ENCODE results near the gene MUC4. TPM values are rescaled to one million over a fixed set of nuclear protein-coding genes. Genes with fewer than 3 reads are reported as not detected.
A peak's percentile ranks its signal among the peaks of the same experiment; 100 is the strongest.

The MUC4 gene
- total RNA-seq, 1 experiment from 2014 or later: 0.03 TPM

- TF ChIP-seq POLR2AphosphoS5 (IDR thresholded peaks at IDR 0.05; ENCODE audit: low read depth, low read length): no peak
- TF ChIP-seq, protein P1, sequence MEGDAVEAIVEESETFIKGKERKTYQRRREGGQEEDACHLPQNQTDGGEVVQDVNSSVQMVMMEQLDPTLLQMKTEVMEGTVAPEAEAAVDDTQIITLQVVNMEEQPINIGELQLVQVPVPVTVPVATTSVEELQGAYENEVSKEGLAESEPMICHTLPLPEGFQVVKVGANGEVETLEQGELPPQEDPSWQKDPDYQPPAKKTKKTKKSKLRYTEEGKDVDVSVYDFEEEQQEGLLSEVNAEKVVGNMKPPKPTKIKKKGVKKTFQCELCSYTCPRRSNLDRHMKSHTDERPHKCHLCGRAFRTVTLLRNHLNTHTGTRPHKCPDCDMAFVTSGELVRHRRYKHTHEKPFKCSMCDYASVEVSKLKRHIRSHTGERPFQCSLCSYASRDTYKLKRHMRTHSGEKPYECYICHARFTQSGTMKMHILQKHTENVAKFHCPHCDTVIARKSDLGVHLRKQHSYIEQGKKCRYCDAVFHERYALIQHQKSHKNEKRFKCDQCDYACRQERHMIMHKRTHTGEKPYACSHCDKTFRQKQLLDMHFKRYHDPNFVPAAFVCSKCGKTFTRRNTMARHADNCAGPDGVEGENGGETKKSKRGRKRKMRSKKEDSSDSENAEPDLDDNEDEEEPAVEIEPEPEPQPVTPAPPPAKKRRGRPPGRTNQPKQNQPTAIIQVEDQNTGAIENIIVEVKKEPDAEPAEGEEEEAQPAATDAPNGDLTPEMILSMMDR (IDR thresholded peaks at IDR 0.05): no peak
- no peak for TF ChIP-seq SIN3A (IDR thresholded peaks at IDR 0.05; ENCODE audit: borderline replicate concordance, insufficient read depth, low read depth, low read length)
- no peak for TF ChIP-seq REST (IDR thresholded peaks at IDR 0.05; ENCODE audit: insufficient read depth in 1 of 2, low read depth in 2 of 2, low read length in 1 of 2)
- TF ChIP-seq TCF7L2 (IDR thresholded peaks at IDR 0.05; ENCODE audit: low read depth, low read length): no peak
- no peaks in the 10 kb centered on the region for H3K9me3 ChIP-seq (ENCODE audit: control insufficient read depth, insufficient read depth, low read depth, low read length)
- in situ Hi-C loops (cut with HindIII; ENCODE audit: low pct_unique_long_range_greater_than_20kb, low sequenced_read_pairs): no loop called here
- H3K4me1 ChIP-seq (ENCODE audit: control insufficient read depth, insufficient read depth, low read length): no peaks in the 10 kb centered on the region
- POLR2A ChIA-PET: no interaction called here
- DNase-seq (ENCODE audit: low read depth, low spot score): no peak
- no peak overlapping the region for H3K4me3 ChIP-seq (ENCODE audit: low read depth in 2 of 2, low read length in 2 of 2)
- H3K27ac ChIP-seq (ENCODE audit: low read length): no peak overlapping the region
- CTCF ChIA-PET: no interaction called here
- intact Hi-C loops (cut with micrococcal nuclease; ENCODE audit: unreplicated experiment): no loop called here
- no peaks in the 10 kb centered on the region for H3K27me3 ChIP-seq (ENCODE audit: control insufficient read depth, insufficient read depth, low read length)
- TSS peak; percentile 45 for BruUV-seq (replicated peaks)
- H3K36me3 ChIP-seq (ENCODE audit: control insufficient read depth, insufficient read depth, low read length): no peaks in the 10 kb centered on the region
- no peak for ATAC-seq
Measured at GRCh38 chr3:195698647-195699387, 112.9 kb downstream of the MUC4 start.

- no peaks in the 10 kb centered on the region for H3K27me3 ChIP-seq (ENCODE audit: control insufficient read depth, insufficient read depth, low read length)
- no peak overlapping the region for H3K27ac ChIP-seq (ENCODE audit: low read length)
- no peaks in the 10 kb centered on the region for H3K9me3 ChIP-seq (ENCODE audit: control insufficient read depth, insufficient read depth, low read depth, low read length)
- H3K4me1 ChIP-seq (ENCODE audit: control insufficient read depth, insufficient read depth, low read length): no peaks in the 10 kb centered on the region
- POLR2A ChIA-PET: no interaction called here
- intact Hi-C loops (cut with micrococcal nuclease; ENCODE audit: unreplicated experiment): no loop called here
- in situ Hi-C loops (cut with HindIII; ENCODE audit: low pct_unique_long_range_greater_than_20kb, low sequenced_read_pairs): no loop called here
- no peak overlapping the region for H3K4me3 ChIP-seq (ENCODE audit: low read depth in 2 of 2, low read length in 2 of 2)
- no peak for TF ChIP-seq TCF7L2 (IDR thresholded peaks at IDR 0.05; ENCODE audit: low read depth, low read length)
- BruUV-seq (replicated peaks): no TSS peak
- ATAC-seq (no peak), DNase-seq (ENCODE audit: low read depth, low spot score) (no peak)
- CTCF ChIA-PET: no interaction called here
- no peaks in the 10 kb centered on the region for H3K36me3 ChIP-seq (ENCODE audit: control insufficient read depth, insufficient read depth, low read length)
Measured at GRCh38 chr3:195698325-195698646, 113.4 kb downstream of the MUC4 start.

DNA sequence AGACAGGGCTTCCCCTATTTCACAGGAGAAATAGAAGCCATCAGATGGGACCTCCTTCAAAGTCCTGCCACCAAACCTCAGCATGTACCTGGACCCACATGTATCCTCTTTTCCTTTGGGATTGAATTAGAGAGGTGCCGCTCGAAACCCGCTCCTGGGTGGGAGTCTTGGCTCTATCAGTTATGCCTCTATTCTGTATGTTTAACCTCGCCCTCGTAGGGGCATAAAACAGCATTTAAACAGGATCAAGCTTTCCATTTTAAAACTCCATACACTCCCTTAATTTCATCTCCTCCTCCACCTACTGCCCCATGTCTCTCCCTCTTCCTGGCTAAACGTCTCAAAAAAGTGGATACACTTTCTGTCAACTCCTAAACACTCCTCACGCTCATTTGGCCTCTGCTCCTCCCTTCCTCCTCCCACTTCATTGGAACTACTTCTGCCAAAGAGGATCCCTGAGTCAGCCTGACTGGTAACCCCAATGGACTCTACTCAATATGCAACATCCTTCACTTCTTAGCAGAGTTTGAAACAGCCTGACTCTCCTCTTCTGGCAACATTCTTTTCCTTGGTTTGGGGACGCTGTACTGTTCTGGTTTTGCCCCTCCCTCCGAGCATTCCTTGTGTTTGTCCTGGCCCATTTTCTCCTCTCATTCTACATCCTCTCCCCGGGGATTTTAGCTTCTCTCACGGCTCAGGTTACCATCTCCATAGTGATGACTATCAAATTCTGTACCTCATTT lies 114.0 kb downstream of the MUC4 start:
- no peak overlapping the region for H3K27ac ChIP-seq (ENCODE audit: low read length)
- BruUV-seq (replicated peaks): no TSS peak

More for the DNA sequence above, 114.0 kb downstream of the MUC4 start:
- no peak for ATAC-seq
- DNase-seq (ENCODE audit: low read depth, low spot score): no peak
- in situ Hi-C loops (cut with HindIII; ENCODE audit: low pct_unique_long_range_greater_than_20kb, low sequenced_read_pairs): no loop called here
- Histone ChIP-seq H3K9me3 (ENCODE audit: control insufficient read depth, insufficient read depth, low read depth, low read length) (no peaks in the 10 kb centered on the region), H3K36me3 (ENCODE audit: control insufficient read depth, insufficient read depth, low read length) (no peaks in the 10 kb centered on the region), H3K27me3 (ENCODE audit: control insufficient read depth, insufficient read depth, low read length) (no peaks in the 10 kb centered on the region), H3K4me1 (ENCODE audit: control insufficient read depth, insufficient read depth, low read length) (no peaks in the 10 kb centered on the region), H3K4me3 (ENCODE audit: low read depth in 2 of 2, low read length in 2 of 2) (no peak overlapping the region)
- ChIA-PET CTCF (interaction anchor here (0.6 kb wide), 1 partner anchor 148 kb away, joined by 3 read pairs; no protein-coding TSS in a partner anchor), POLR2A (no interaction called here)
- TF ChIP-seq TCF7L2 (IDR thresholded peaks at IDR 0.05; ENCODE audit: low read depth, low read length): no peak
- intact Hi-C loops (cut with micrococcal nuclease; ENCODE audit: unreplicated experiment): no loop called here

Small RNAs within 50 kb of the gene (microRNA-seq; reads per million reads assigned to microRNA genes)
- gene MIR570 (ENCODE audit: unreplicated experiment): not detected

Other genes starting within 250 kb of the MUC4 start
- not detected for gene APOD, start 228.0 kb downstream of the MUC4 start, total RNA-seq (2021; ENCODE audit: unreplicated experiment)
- gene MUC20, start 91.0 kb downstream of the MUC4 start, total RNA-seq (2021; ENCODE audit: unreplicated experiment): not detected
- gene TNK2, start 96.6 kb upstream of the MUC4 start, total RNA-seq (2021; ENCODE audit: unreplicated experiment): 72.3 TPM